Endothelial cell of umbilical vein (primary cell): ENCODE measurements around the gene GPR162. TPM values are rescaled to one million over a fixed set of nuclear protein-coding genes. Genes with fewer than 3 reads are reported as not detected.

Experiments
- BruUV-seq: library from RNA; stranded (reverse); fragments of 400-500 nt; replicated peaks from 2 replicates; lab custom pipeline; 2021; lab: Mats Ljungman, UMichigan
- CTCF ChIA-PET: fragments of 300-600, 350-600 bp; sonication (Branson Sonifier 250); formaldehyde crosslinking; loops from one replicate; lab custom pipeline; 2021; ENCODE audit warnings: antibody characterized with exemption, inconsistent platforms; lab: Charles Lee
- POLR2A ChIA-PET: fragments of 300-600, 350-600 bp; sonication (Branson Sonifier 250); formaldehyde crosslinking; loops from one replicate; lab custom pipeline; 2021; ENCODE audit warnings: antibody characterized with exemption, inconsistent platforms; lab: Charles Lee
- DNase-seq: peaks from one replicate; pipeline ENCODE4 v3.0.0-alpha.2; 2011; ENCODE audit warnings: low read depth, low spot score
- FAIRE-seq: peaks from 2 replicates; lab custom pipeline; 2011; peaks lifted over from hg19 to GRCh38; lab: Jason Lieb, UNC
- H2AFZ ChIP-seq: 2 replicates; pipeline ENCODE4 v1.6.0; 2012; ENCODE audit warnings: low read depth, low read length, control low read depth, inconsistent platforms
- H3K27ac ChIP-seq: 2 replicates; pipeline ENCODE4 v1.5.1; 2011; ENCODE audit warnings: low read depth, mild to moderate bottlenecking, control low read depth, low read length, moderate library complexity; ENCODE audit not compliant: insufficient read depth
- H3K27me3 ChIP-seq, 2 experiments: 2 replicates each; pipeline versions ENCODE4 v1.6.0 to v1.6.1; 2011; ENCODE audit warnings: low read length in 2 of 2, mixed read lengths in 1 of 2; ENCODE audit not compliant: control insufficient read depth in 2 of 2, insufficient read depth in 2 of 2
- H3K36me3 ChIP-seq, 2 experiments: 2 replicates in 1 of 2; 3 replicates in 1 of 2; pipeline ENCODE4 v1.5.1; 2011; ENCODE audit warnings: low read length in 2 of 2, mild to moderate bottlenecking in 1 of 2, moderate library complexity in 1 of 2; ENCODE audit not compliant: control insufficient read depth in 2 of 2, insufficient read depth in 2 of 2; ENCODE audit errors: extremely low read depth in 1 of 2
- H3K4me1 ChIP-seq: 3 replicates; pipeline ENCODE4 v1.5.1; 2011; ENCODE audit warnings: mild to moderate bottlenecking, low read length; ENCODE audit not compliant: control insufficient read depth, insufficient read depth; ENCODE audit errors: extremely low read depth
- H3K4me2 ChIP-seq: 2 replicates; pipeline ENCODE4 v1.6.1; 2011; ENCODE audit warnings: low read length, control low read depth, mixed read lengths; ENCODE audit not compliant: insufficient read depth
- H3K4me3 ChIP-seq, 3 experiments: fragments of 200-600 bp in 1 of 3; sonication (generic), shearing (Covaris generic) in 1 of 3; replicated peaks in 1 of 3; 2 replicates each; pipeline ENCODE4 v1.5.1; 2011 to 2016; ENCODE audit warnings: control low read depth in 3 of 3, low read length in 3 of 3, mild to moderate bottlenecking in 2 of 3, inconsistent platforms in 1 of 3, low read depth in 1 of 3, moderate library complexity in 1 of 3; ENCODE audit not compliant: insufficient read depth in 1 of 3
- H3K79me2 ChIP-seq: 2 replicates; pipeline ENCODE4 v1.6.0; 2012; ENCODE audit warnings: low read length, inconsistent platforms; ENCODE audit not compliant: control insufficient read depth, insufficient read depth
- H3K9ac ChIP-seq: replicated peaks from 2 replicates; pipeline ENCODE3; 2011; ENCODE audit warnings: low read length, control low read depth; ENCODE audit not compliant: insufficient read depth; ENCODE audit errors: extremely low read depth
- H3K9me1 ChIP-seq: replicated peaks from 3 replicates; pipeline ENCODE4 v1.6.0; 2011; ENCODE audit warnings: mild to moderate bottlenecking, low read length; ENCODE audit not compliant: control insufficient read depth, insufficient read depth; ENCODE audit errors: extremely low read depth
- H3K9me3 ChIP-seq: replicated peaks from 2 replicates; pipeline ENCODE4 v1.5.1; 2012; ENCODE audit warnings: low read length, inconsistent platforms; ENCODE audit not compliant: control insufficient read depth, insufficient read depth
- H4K20me1 ChIP-seq: replicated peaks from 2 replicates; pipeline ENCODE3; 2011; ENCODE audit warnings: mild to moderate bottlenecking, low read length; ENCODE audit not compliant: control insufficient read depth, insufficient read depth; ENCODE audit errors: extremely low read depth
- CTCF ChIP-seq, 2 donors: IDR thresholded peaks; 1 replicate in 1 of 2; 2 replicates in 1 of 2; pipeline ENCODE4 v1.5.1; 2011; ENCODE audit warnings: low read length in 2 of 2, mild to moderate bottlenecking in 2 of 2, moderate library complexity in 2 of 2, control low read depth in 1 of 2, inconsistent platforms in 1 of 2, low read depth in 1 of 2; ENCODE audit not compliant: insufficient read depth in 1 of 2; ENCODE audit errors: extremely low read depth in 1 of 2
- EZH2 ChIP-seq: IDR thresholded peaks from 2 replicates; pipeline ENCODE4 v1.6.1; 2012; ENCODE audit warnings: borderline replicate concordance, low read depth, mild to moderate bottlenecking, moderate library complexity, low read length, inconsistent platforms; ENCODE audit not compliant: severe bottlenecking
- FOS ChIP-seq: IDR thresholded peaks from 2 replicates; pipeline ENCODE4 v1.6.1; 2011; ENCODE audit warnings: mild to moderate bottlenecking, low read length, moderate library complexity, borderline replicate concordance; ENCODE audit not compliant: insufficient read depth
- GATA2 ChIP-seq: IDR thresholded peaks from 2 replicates; pipeline ENCODE4 v1.7.0; 2011; ENCODE audit warnings: low read depth, mild to moderate bottlenecking, moderate library complexity, mixed read lengths, low read length; ENCODE audit not compliant: insufficient read length, insufficient read depth
- JUN ChIP-seq: IDR thresholded peaks from 2 replicates; pipeline ENCODE4 v1.6.1; 2011; ENCODE audit warnings: borderline replicate concordance, low read depth; ENCODE audit not compliant: insufficient read length, insufficient read depth
- MYC ChIP-seq: IDR thresholded peaks from one replicate; pipeline ENCODE4 v1.6.1; 2011; ENCODE audit warnings: mild to moderate bottlenecking, low read depth, low read length
- POLR2A ChIP-seq: IDR thresholded peaks from 2 replicates; pipeline ENCODE4 v1.6.1; 2012; ENCODE audit warnings: low read depth, mild to moderate bottlenecking, control low read depth, low read length
- POLR2AphosphoS5 ChIP-seq: IDR thresholded peaks from 2 replicates; pipeline ENCODE4 v1.6.1; 2012; ENCODE audit warnings: low read depth, mild to moderate bottlenecking, control low read depth, low read length, moderate library complexity; ENCODE audit not compliant: insufficient read depth
- dilution Hi-C: fragments of 300-500 bp; cut with MboI; formaldehyde crosslinking; loops from one replicate; pipeline ENCODE4 v1.15.0; 2019; ENCODE audit warnings: low sequenced_read_pairs; ENCODE audit not compliant: extremely low pct_ligation_motif_present
- intact Hi-C: fragments of 100-400 bp; cut with micrococcal nuclease; formaldehyde crosslinking; loops from one replicate; pipeline ENCODE4 v1.10.0; 2022
- polyA plus RNA-seq, 4 experiments: library from polyadenylated mRNA; depleted of rRNA in 3 of 4; stranded (reverse) in 3 of 4; unstranded in 1 of 4; fragments of >200 nt; gene quantifications; 2 replicates each; pipeline versions ENCODE4 v1.2.1 to v1.2.3, GENCODE V29; 2011 to 2012; ENCODE audit warnings: missing spikeins in 1 of 4
- total RNA-seq: library from RNA; stranded (reverse); gene quantifications from 2 replicates; pipeline ENCODE4 v1.2.3, GENCODE V29; 2021
- TF ChIP-seq, protein P1 (sequence below): IDR thresholded peaks from 2 replicates; pipeline ENCODE4 v1.6.1; 2011; ENCODE audit not compliant: insufficient read depth, insufficient read length

Gene GPR162
- total and polyA plus RNA-seq, 2 donors (not counting 3 experiments of a cell fraction or from before 2014, with no cell fraction given), result 9.7 to 13.7 TPM

GRCh38 chr12:6782850-6783566 is 38.6 kb upstream of the GPR162 start:
- Histone ChIP-seq H3K27ac (no peak overlapping the region), H3K9me1 (no peaks in the 10 kb centered on the region), H3K4me2 (no peak overlapping the region), H3K27me3 (no peaks in the 10 kb centered on the region), H3K9me3 (no peaks in the 10 kb centered on the region), H3K9ac (no peak overlapping the region), H3K79me2 (no peaks in the 10 kb centered on the region), H3K4me3 (no peak overlapping the region), H4K20me1 (no peaks in the 10 kb centered on the region), H2AFZ (no peak overlapping the region), H3K4me1 (peaks cover 5% of the 10 kb centered on the region), H3K36me3 (no peaks in the 10 kb centered on the region)
- dilution Hi-C loops (no loop called here), intact Hi-C loops (no loop called here)
- FAIRE-seq (no peak), DNase-seq (no peak)
- ChIA-PET CTCF (interaction anchor here (0.6 to 9.5 kb wide), 2 partner anchors 29 to 65 kb away, joined by 4 to 107 read pairs; partner anchors contain the start of gene MLF2), POLR2A (no interaction called here)
- TF ChIP-seq POLR2A (no peak), POLR2AphosphoS5 (no peak), CTCF (IDR thresholded peaks at IDR 0.05; ENCODE audit: extremely low read depth in 1 of 2, insufficient read depth in 1 of 2, low read depth in 1 of 2, low read length in 2 of 2) (no peak), GATA2 (no peak), FOS (no peak), MYC (no peak), JUN (no peak), EZH2 (no peak)
- TF ChIP-seq, protein P1, sequence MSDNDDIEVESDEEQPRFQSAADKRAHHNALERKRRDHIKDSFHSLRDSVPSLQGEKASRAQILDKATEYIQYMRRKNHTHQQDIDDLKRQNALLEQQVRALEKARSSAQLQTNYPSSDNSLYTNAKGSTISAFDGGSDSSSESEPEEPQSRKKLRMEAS, result no peak
- BruUV-seq, result no TSS peak
